ENCODE data around the gene AOAH.

The AOAH gene

GRCh38 chr7:36547416-36547815, 176.9 kb downstream of the AOAH start:
- Histone ChIP-seq H3K36me3 (ENCODE audit: insufficient read depth, low read length) (no peaks in the 10 kb centered on the region), H3K4me1 (ENCODE audit: insufficient read depth, low read length) (no peaks in the 10 kb centered on the region), H3K9me3 (ENCODE audit: control insufficient read depth, insufficient read depth, low read length) (no peaks in the 10 kb centered on the region), H3K9ac (ENCODE audit: low read depth, low read length) (no peak overlapping the region)

- no peaks in the 10 kb centered on the region for H3K4me1 ChIP-seq (ENCODE audit: insufficient read depth, low read length)
- no peaks in the 10 kb centered on the region for H3K9me3 ChIP-seq (ENCODE audit: control insufficient read depth, insufficient read depth, low read length)
- H3K9ac ChIP-seq (ENCODE audit: low read depth, low read length): no peak overlapping the region
- no peaks in the 10 kb centered on the region for H3K36me3 ChIP-seq (ENCODE audit: insufficient read depth, low read length)
These were observed 178.0 kb downstream of the AOAH start for GRCh38 chr7:36546331-36546730.

DNA sequence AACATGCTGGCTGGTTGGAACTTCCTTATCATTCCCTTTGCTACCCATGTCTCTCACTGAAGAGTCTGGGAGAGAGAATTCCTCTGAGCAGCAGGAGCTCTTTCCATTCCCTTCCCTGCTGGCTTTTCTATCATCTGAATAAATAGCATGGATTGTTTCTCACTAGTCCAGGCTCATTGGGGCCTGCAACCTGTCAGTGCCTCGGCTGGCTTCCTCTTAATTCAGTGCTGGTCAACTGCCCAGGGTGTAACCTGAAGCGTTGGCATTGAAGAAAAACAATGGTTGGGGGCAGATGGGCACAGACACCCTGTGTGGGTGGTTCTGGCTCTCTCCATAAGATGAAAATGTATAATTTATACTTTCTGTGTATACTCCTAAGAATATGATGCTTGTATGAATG, 179.0 kb downstream of the AOAH start:
- Histone ChIP-seq H3K36me3 (ENCODE audit: insufficient read depth, low read length) (no peaks in the 10 kb centered on the region), H3K4me1 (ENCODE audit: insufficient read depth, low read length) (no peaks in the 10 kb centered on the region), H3K9me3 (ENCODE audit: control insufficient read depth, insufficient read depth, low read length) (no peaks in the 10 kb centered on the region), H3K9ac (ENCODE audit: low read depth, low read length) (no peak overlapping the region)

DNA sequence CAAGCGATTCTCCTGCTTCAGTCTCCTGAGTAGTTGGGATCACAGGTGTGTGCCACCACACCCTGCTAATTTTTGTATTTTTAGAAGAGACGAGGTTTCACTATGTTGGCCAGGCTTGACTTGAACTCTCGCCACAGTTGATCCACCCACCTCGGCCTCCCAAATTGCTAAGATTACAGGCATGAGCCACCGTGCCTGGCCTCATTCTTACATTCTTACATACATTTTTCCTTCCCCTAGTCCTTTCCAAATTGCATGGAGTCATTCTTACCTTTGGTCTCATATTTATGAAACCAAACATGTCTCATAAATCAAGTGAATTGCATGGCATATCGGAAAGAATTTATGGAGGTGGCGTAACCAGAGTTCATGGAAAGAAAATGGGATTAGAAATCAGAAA, 186.2 kb downstream of the AOAH start:
- H3K4me1 ChIP-seq (ENCODE audit: insufficient read depth, low read length): no peaks in the 10 kb centered on the region
- no peak overlapping the region for H3K9ac ChIP-seq (ENCODE audit: low read depth, low read length)
- no peaks in the 10 kb centered on the region for H3K36me3 ChIP-seq (ENCODE audit: insufficient read depth, low read length)
- no peaks in the 10 kb centered on the region for H3K9me3 ChIP-seq (ENCODE audit: control insufficient read depth, insufficient read depth, low read length)

DNA sequence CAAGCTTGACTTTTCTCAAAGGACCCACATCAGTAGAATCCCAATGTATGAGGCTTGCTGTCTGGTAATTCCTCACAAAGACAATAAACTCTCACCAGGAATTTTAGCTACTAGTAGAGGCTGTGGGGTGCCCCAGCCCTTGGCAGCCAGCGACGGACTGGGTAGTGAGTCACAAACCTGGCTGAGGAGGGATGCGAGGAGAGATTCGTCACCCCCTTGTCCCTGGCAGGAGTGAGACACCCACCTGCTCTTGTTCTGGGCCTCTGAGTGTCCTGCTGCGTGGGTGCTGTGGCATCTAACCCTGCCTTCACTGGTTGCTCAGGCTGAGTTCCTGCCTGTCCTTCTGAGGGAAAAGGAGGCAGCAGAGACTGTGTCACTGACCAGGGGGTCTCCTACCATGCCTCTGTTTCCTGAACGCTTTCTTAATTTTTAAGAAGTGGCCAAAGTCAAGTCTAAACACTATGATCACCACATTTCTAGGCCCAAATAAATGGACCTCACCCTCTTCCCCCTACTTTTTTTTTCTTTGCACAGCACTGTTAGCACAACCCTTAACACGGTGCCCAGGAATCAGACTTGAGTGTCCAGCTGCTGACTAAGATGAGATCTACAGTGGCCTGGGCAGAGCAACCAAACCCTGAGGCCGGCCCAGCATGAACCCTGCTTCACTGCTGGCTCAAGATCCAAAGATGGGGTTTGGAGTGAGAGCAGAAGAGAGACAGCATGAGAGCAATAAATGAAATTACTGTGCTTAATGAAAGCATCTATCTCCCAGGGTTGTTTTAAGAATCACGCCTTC, 188.2 kb downstream of the AOAH start:
- no peaks in the 10 kb centered on the region for H3K4me1 ChIP-seq (ENCODE audit: insufficient read depth, low read length)
- H3K36me3 ChIP-seq (ENCODE audit: insufficient read depth, low read length): no peaks in the 10 kb centered on the region
- H3K9ac ChIP-seq (ENCODE audit: low read depth, low read length): no peak overlapping the region
- no peaks in the 10 kb centered on the region for H3K9me3 ChIP-seq (ENCODE audit: control insufficient read depth, insufficient read depth, low read length)

GRCh38 chr7:36533717-36534116, 190.6 kb downstream of the AOAH start:
- no peak overlapping the region for H3K9ac ChIP-seq (ENCODE audit: low read depth, low read length)

GRCh38 chr7:36532981-36533499, 191.3 kb downstream of the AOAH start:
- no peak overlapping the region for H3K9ac ChIP-seq (ENCODE audit: low read depth, low read length)
- no peaks in the 10 kb centered on the region for H3K4me1 ChIP-seq (ENCODE audit: insufficient read depth, low read length)
- no peaks in the 10 kb centered on the region for H3K36me3 ChIP-seq (ENCODE audit: insufficient read depth, low read length)
- no peaks in the 10 kb centered on the region for H3K9me3 ChIP-seq (ENCODE audit: control insufficient read depth, insufficient read depth, low read length)

More at GRCh38 chr7:36533717-36534116, 190.6 kb downstream of the AOAH start:
- H3K9me3 ChIP-seq (ENCODE audit: control insufficient read depth, insufficient read depth, low read length): no peaks in the 10 kb centered on the region
- H3K4me1 ChIP-seq (ENCODE audit: insufficient read depth, low read length): no peaks in the 10 kb centered on the region
- no peaks in the 10 kb centered on the region for H3K36me3 ChIP-seq (ENCODE audit: insufficient read depth, low read length)

- peaks cover 5% of the 10 kb centered on the region; the same call in 1 of the 2 replicates for H3K4me1 ChIP-seq (ENCODE audit: insufficient read depth, low read length)
- H3K36me3 ChIP-seq (ENCODE audit: insufficient read depth, low read length): no peaks in the 10 kb centered on the region
- H3K9ac ChIP-seq (ENCODE audit: low read depth, low read length): no peak overlapping the region
- no peaks in the 10 kb centered on the region for H3K9me3 ChIP-seq (ENCODE audit: control insufficient read depth, insufficient read depth, low read length)
These were observed 192.3 kb downstream of the AOAH start for GRCh38 chr7:36531951-36532350.

GRCh38 chr7:36530456-36530855, 193.8 kb downstream of the AOAH start:
- no peak overlapping the region for H3K9ac ChIP-seq (ENCODE audit: low read depth, low read length)
- H3K9me3 ChIP-seq (ENCODE audit: control insufficient read depth, insufficient read depth, low read length): no peaks in the 10 kb centered on the region
- H3K4me1 ChIP-seq (ENCODE audit: insufficient read depth, low read length): peaks cover 9% of the 10 kb centered on the region; the same call in 1 of the 2 replicates
- no peaks in the 10 kb centered on the region for H3K36me3 ChIP-seq (ENCODE audit: insufficient read depth, low read length)

GRCh38 chr7:36527549-36527913, 196.8 kb downstream of the AOAH start:
- Histone ChIP-seq H3K36me3 (ENCODE audit: insufficient read depth, low read length) (no peaks in the 10 kb centered on the region), H3K9ac (ENCODE audit: low read depth, low read length) (no peak overlapping the region), H3K9me3 (ENCODE audit: control insufficient read depth, insufficient read depth, low read length) (no peaks in the 10 kb centered on the region; the same call in 1 of the 2 replicates), H3K4me1 (ENCODE audit: insufficient read depth, low read length) (peaks cover 9% of the 10 kb centered on the region; the same call in 1 of the 2 replicates)

DNA sequence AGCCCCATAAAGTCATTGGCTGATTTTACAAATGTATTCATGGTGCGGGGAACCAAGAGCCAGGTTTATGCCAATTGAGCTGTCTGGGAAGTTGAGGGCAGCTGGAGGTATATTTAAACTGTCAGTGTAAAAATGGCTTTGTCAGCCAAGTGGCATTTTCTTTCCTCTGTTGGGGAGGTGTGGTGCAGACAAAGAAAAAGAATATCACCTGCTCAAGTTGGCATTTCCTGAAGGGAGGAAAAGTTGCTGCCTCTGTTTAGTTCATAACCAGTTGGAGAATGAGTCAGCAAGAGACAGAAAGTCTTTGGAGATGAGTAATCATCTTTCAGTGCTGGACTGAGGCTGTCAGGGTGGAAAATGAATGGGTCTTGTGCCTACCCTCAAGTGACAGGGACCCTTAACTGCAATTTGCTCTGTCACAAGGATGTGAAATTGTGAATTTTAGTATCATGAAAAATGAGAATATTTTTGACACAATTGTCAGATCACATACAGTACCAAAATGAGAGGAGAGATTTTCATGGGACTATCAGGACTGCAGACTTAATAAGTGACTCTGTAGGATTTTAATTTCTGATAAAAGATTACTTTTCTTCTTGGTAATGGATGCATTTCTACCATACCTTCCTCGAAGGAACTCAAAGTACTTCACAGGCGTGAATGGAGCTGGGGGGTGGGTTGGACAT, 197.3 kb downstream of the AOAH start:
- Histone ChIP-seq H3K9ac (ENCODE audit: low read depth, low read length) (no peak overlapping the region), H3K9me3 (ENCODE audit: control insufficient read depth, insufficient read depth, low read length) (no peaks in the 10 kb centered on the region; the same call in 1 of the 2 replicates), H3K36me3 (ENCODE audit: insufficient read depth, low read length) (no peaks in the 10 kb centered on the region), H3K4me1 (ENCODE audit: insufficient read depth, low read length) (peaks cover 14% of the 10 kb centered on the region; the same call in 1 of the 2 replicates)

DNA sequence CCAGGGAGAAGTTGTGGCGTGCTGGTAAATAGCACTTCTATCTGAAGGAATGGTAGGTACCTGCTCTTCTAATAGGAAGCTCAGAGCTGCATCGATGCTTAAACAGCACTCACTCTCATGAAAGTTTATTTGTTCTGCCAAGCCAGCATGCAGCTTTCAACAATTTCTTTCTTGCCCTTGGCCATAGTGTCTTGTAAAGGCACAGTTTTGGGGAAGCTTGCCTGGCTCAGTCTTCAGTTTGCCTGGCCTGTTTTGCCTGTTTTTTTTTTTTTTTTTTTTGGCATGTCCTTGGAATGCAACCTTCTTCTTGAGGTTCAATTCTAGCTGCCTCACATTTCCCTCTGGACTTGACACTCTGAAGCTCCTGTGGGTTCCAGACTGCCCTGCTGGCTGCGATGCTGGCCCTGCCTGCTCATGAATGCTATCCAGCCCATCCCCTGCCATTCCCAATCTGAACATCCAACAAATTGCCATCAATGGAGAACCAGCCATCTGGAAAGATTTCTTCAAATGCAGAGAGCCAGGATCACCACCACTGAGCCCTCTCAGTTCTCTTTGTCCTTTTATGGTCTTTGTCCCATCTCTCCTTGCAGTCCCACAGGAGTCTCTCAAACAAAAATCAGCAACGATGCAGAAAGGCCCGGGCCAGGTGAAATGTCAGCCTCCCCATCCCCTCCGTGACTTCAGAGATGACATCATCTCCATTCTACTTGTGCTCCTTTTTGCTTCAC, 200.8 kb downstream of the AOAH start:
- no peaks in the 10 kb centered on the region for H3K36me3 ChIP-seq (ENCODE audit: insufficient read depth, low read length)
- H3K4me1 ChIP-seq (ENCODE audit: insufficient read depth, low read length): peaks cover 16% of the 10 kb centered on the region; the same call in 1 of the 2 replicates
- H3K9me3 ChIP-seq (ENCODE audit: control insufficient read depth, insufficient read depth, low read length): no peaks in the 10 kb centered on the region; the same call in 1 of the 2 replicates
- H3K9ac ChIP-seq (ENCODE audit: low read depth, low read length): no peak overlapping the region

- H3K9me3 ChIP-seq (ENCODE audit: control insufficient read depth, insufficient read depth, low read length): no peaks in the 10 kb centered on the region; the same call in 1 of the 2 replicates
- H3K36me3 ChIP-seq (ENCODE audit: insufficient read depth, low read length): no peaks in the 10 kb centered on the region
- H3K4me1 ChIP-seq (ENCODE audit: insufficient read depth, low read length): peaks cover 16% of the 10 kb centered on the region; the same call in 1 of the 2 replicates
- no peak overlapping the region for H3K9ac ChIP-seq (ENCODE audit: low read depth, low read length)
These were observed 201.8 kb downstream of the AOAH start for GRCh38 chr7:36522453-36523007.

DNA sequence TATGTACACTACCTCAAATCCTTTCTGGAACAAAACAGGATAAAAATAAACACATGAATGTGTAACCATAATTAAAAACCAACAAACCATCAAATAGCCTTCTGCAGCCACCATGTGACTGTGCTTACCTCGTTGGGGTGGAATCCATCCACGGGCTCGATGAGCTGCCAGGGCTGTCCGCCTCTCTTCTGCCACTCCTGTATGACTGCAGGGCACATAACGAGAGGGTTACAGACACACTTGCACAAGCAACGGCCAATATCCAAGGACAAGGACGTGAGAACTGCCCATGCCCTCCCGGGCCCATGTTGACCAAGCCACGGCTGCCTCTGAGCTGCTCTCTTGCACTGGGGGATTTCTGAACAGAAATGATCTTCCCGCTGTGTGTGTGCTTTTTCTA, 202.4 kb downstream of the AOAH start:
- no peaks in the 10 kb centered on the region for H3K36me3 ChIP-seq (ENCODE audit: insufficient read depth, low read length)
- no peaks in the 10 kb centered on the region; the same call in 1 of the 2 replicates for H3K9me3 ChIP-seq (ENCODE audit: control insufficient read depth, insufficient read depth, low read length)
- H3K4me1 ChIP-seq (ENCODE audit: insufficient read depth, low read length): peaks cover 11% of the 10 kb centered on the region; the same call in 1 of the 2 replicates
- no peak overlapping the region for H3K9ac ChIP-seq (ENCODE audit: low read depth, low read length)

All from ES-I3 (cell line).